Panc1 (cell line): ENCODE measurements around the gene AK2. TPM values are rescaled to one million over a fixed set of nuclear protein-coding genes. Genes with fewer than 3 reads are reported as not detected.

Experiments used
- ATAC-seq: fragments of 200-7000 bp; cut with Tn5 transposase; 2 replicates; pipeline ENCODE4 v1.9.1; 2020; ENCODE audit warnings: mild to moderate bottlenecking, moderate library complexity
- BruUV-seq: library from RNA; stranded (reverse); fragments of 400-500 nt; replicated peaks from 2 replicates; lab custom pipeline; 2021; lab: Mats Ljungman, UMichigan
- CTCF ChIA-PET: fragments of 300-600 bp; sonication (Branson Sonifier 250); formaldehyde crosslinking; loops from one replicate; lab custom pipeline; 2022; ENCODE audit warnings: antibody characterized with exemption; lab: Charles Lee
- POLR2A ChIA-PET: fragments of 300-600 bp; sonication (Branson Sonifier 250); formaldehyde crosslinking; loops from one replicate; lab custom pipeline; 2022; ENCODE audit warnings: antibody characterized with exemption; lab: Charles Lee
- DNase-seq: peaks from one replicate; pipeline ENCODE4 v3.0.0-alpha.2; 2010; ENCODE audit warnings: low read depth, low spot score
- H3K27ac ChIP-seq: 2 replicates; pipeline ENCODE4 v1.5.1; 2011; ENCODE audit warnings: mild to moderate bottlenecking, low read length, inconsistent platforms
- H3K27me3 ChIP-seq: fragments of 200-500 bp; sonication (Bioruptor generic); 2 replicates; pipeline ENCODE4 v1.6.0; 2014; ENCODE audit warnings: low read length, inconsistent platforms; ENCODE audit not compliant: control insufficient read depth, insufficient read depth
- H3K36me3 ChIP-seq: fragments of 200-500 bp; sonication (Bioruptor generic); 2 replicates; pipeline ENCODE4 v1.5.1; 2014; ENCODE audit warnings: inconsistent platforms, mild to moderate bottlenecking, low read length, moderate library complexity; ENCODE audit not compliant: control insufficient read depth, insufficient read depth
- H3K4me1 ChIP-seq: 2 replicates; pipeline ENCODE4 v1.5.1; 2011; ENCODE audit warnings: inconsistent platforms, mild to moderate bottlenecking, low read length, moderate library complexity; ENCODE audit not compliant: control insufficient read depth, insufficient read depth
- H3K4me3 ChIP-seq, 2 experiments: 2 replicates each; pipeline ENCODE4 v1.5.1; 2011 to 2012; ENCODE audit warnings: low read depth in 2 of 2, low read length in 2 of 2, mild to moderate bottlenecking in 2 of 2, inconsistent platforms in 1 of 2, moderate library complexity in 1 of 2
- H3K9me3 ChIP-seq: fragments of 200-500 bp; sonication (Bioruptor generic); 2 replicates; pipeline ENCODE4 v1.5.1; 2014; ENCODE audit warnings: low read depth, mild to moderate bottlenecking, inconsistent platforms, low read length, moderate library complexity; ENCODE audit not compliant: control insufficient read depth, insufficient read depth
- CTCF ChIP-seq: fragments of 450-650 bp; IDR thresholded peaks from 2 replicates; pipeline ENCODE4 v1.5.1; 2017; ENCODE audit warnings: mild to moderate bottlenecking
- POLR2AphosphoS5 ChIP-seq: IDR thresholded peaks from 2 replicates; pipeline ENCODE4 v1.6.1; 2012; ENCODE audit warnings: mild to moderate bottlenecking, low read depth, low read length, moderate library complexity
- SIN3A ChIP-seq: IDR thresholded peaks from 2 replicates; pipeline ENCODE4 v1.6.1; 2012; ENCODE audit warnings: low read depth, mild to moderate bottlenecking, low read length, moderate library complexity, borderline replicate concordance; ENCODE audit not compliant: insufficient read depth
- TCF7L2 ChIP-seq: IDR thresholded peaks from 2 replicates; pipeline ENCODE4 v1.6.1; 2011; ENCODE audit warnings: mild to moderate bottlenecking, low read depth, low read length, inconsistent platforms
- in situ Hi-C: cut with HindIII; loops from 2 replicates; pipeline ENCODE4 v1.10.0; 2016; ENCODE audit warnings: low sequenced_read_pairs, low pct_unique_long_range_greater_than_20kb
- intact Hi-C: fragments of 100-400 bp; cut with micrococcal nuclease; formaldehyde crosslinking; loops from one replicate; pipeline ENCODE4 v1.10.0; 2022; ENCODE audit not compliant: unreplicated experiment
- total RNA-seq: library from RNA; stranded (reverse); gene quantifications from one replicate; pipeline ENCODE4 v1.2.1, GENCODE V29; 2021; ENCODE audit not compliant: unreplicated experiment
- TF ChIP-seq, protein P1 (sequence below), 2 experiments: IDR thresholded peaks; 2 replicates each; pipeline ENCODE4 v1.6.1; 2011 to 2012; ENCODE audit warnings: low read depth in 2 of 2, control low read depth in 1 of 2, low read length in 1 of 2, mild to moderate bottlenecking in 1 of 2, moderate library complexity in 1 of 2; ENCODE audit not compliant: insufficient read depth in 1 of 2

The AK2 gene
- total RNA-seq, 1 experiment from 2014 or later = 213 TPM

GRCh38 chr1:33008051-33008914, 28.4 kb downstream of the AK2 start:
- H3K27ac ChIP-seq = no peak overlapping the region
- POLR2A ChIA-PET = no interaction called here
- CTCF ChIA-PET = no interaction called here
- H3K4me1 ChIP-seq = peaks cover 3% of the 10 kb centered on the region
- H3K9me3 ChIP-seq = no peaks in the 10 kb centered on the region
- no peaks in the 10 kb centered on the region for H3K27me3 ChIP-seq
- in situ Hi-C loops (no loop called here), intact Hi-C loops (loop anchor here (5.0 kb wide), 1 partner anchor 76 kb away; no protein-coding TSS in a partner anchor)
- BruUV-seq = no TSS peak
- peaks cover 20% of the 10 kb centered on the region for H3K36me3 ChIP-seq
- no peak overlapping the region for H3K4me3 ChIP-seq
- no peak for TF ChIP-seq SIN3A
- no peak for TF ChIP-seq TCF7L2
- TF ChIP-seq CTCF = no peak
- TF ChIP-seq, protein P1, sequence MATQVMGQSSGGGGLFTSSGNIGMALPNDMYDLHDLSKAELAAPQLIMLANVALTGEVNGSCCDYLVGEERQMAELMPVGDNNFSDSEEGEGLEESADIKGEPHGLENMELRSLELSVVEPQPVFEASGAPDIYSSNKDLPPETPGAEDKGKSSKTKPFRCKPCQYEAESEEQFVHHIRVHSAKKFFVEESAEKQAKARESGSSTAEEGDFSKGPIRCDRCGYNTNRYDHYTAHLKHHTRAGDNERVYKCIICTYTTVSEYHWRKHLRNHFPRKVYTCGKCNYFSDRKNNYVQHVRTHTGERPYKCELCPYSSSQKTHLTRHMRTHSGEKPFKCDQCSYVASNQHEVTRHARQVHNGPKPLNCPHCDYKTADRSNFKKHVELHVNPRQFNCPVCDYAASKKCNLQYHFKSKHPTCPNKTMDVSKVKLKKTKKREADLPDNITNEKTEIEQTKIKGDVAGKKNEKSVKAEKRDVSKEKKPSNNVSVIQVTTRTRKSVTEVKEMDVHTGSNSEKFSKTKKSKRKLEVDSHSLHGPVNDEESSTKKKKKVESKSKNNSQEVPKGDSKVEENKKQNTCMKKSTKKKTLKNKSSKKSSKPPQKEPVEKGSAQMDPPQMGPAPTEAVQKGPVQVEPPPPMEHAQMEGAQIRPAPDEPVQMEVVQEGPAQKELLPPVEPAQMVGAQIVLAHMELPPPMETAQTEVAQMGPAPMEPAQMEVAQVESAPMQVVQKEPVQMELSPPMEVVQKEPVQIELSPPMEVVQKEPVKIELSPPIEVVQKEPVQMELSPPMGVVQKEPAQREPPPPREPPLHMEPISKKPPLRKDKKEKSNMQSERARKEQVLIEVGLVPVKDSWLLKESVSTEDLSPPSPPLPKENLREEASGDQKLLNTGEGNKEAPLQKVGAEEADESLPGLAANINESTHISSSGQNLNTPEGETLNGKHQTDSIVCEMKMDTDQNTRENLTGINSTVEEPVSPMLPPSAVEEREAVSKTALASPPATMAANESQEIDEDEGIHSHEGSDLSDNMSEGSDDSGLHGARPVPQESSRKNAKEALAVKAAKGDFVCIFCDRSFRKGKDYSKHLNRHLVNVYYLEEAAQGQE (IDR thresholded peaks at IDR 0.05; ENCODE audit: insufficient read depth in 1 of 2, low read depth in 2 of 2, low read length in 1 of 2) = no peak
- TF ChIP-seq POLR2AphosphoS5 = no peak
- DNase-seq (no peak), ATAC-seq (no peak)

GRCh38 chr1:33007190-33008050, 29.3 kb downstream of the AK2 start:
- no peak overlapping the region for H3K27ac ChIP-seq
- TF ChIP-seq, protein P1 (IDR thresholded peaks at IDR 0.05; ENCODE audit: insufficient read depth in 1 of 2, low read depth in 2 of 2, low read length in 1 of 2) = no peak
- TF ChIP-seq CTCF = peak; percentile 52
- BruUV-seq = no TSS peak
- no peak overlapping the region for H3K4me3 ChIP-seq
- H3K4me1 ChIP-seq = peaks cover 3% of the 10 kb centered on the region
- in situ Hi-C loops = no loop called here
- H3K27me3 ChIP-seq = no peaks in the 10 kb centered on the region
- intact Hi-C loops = loop anchor here (5.0 kb wide), 1 partner anchor 75 kb away; no protein-coding TSS in a partner anchor
- ATAC-seq (peak; percentile 87), DNase-seq (peak; percentile 67)
- ChIA-PET CTCF (interaction anchor here (0.5 to 1.2 kb wide), 5 partner anchors 9 to 131 kb away, joined by 3 to 7 read pairs (median 4); no protein-coding TSS in a partner anchor), POLR2A (interaction anchor here (0.6 kb wide), 1 partner anchor 80 kb away, joined by 3 read pairs; no protein-coding TSS in a partner anchor)
- peaks cover 16% of the 10 kb centered on the region for H3K36me3 ChIP-seq
- no peaks in the 10 kb centered on the region for H3K9me3 ChIP-seq
